ENCODE data around the gene FAAP20. TPM values are rescaled to one million over a fixed set of nuclear protein-coding genes. Genes with fewer than 3 reads are reported as not detected.

Gene FAAP20
- polyA plus RNA-seq, 1 donor from 2014 or later, result 45.3 TPM

DNA sequence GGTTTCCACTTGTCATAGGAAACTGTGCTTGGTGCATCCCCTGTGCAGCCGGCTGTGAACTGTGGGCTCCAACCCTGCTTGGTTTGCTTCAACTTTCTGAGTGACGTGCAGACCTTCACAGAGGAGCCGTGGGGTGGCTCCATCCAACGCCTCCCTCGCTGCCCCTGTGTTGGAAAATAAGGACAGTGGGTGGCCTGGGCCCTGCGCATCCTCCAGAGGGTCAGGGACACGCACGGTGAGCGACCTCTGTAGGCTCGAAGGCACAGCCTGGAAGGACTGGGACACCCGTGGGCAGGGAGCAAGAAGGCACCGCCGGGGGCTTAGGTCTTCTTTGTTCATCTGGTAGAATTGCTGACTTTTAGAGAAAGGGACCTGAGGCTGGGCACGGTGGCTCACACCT, 6.5 kb upstream of the FAAP20 start:
- Histone ChIP-seq H4K20me1 (ENCODE audit: insufficient read depth) (no peaks in the 10 kb centered on the region), H2AFZ (ENCODE audit: low read depth, low read length) (no peak overlapping the region), H3K27ac (ENCODE audit: low read length) (no peak overlapping the region), H3K9ac (ENCODE audit: low read length) (no peak overlapping the region), H3K27me3 (ENCODE audit: insufficient read depth, low read depth, low read length) (no peaks in the 10 kb centered on the region), H3K9me2 (ENCODE audit: insufficient read depth, low read length) (no peaks in the 10 kb centered on the region), H3K36me3 (ENCODE audit: insufficient read depth, low read length) (no peaks in the 10 kb centered on the region), H3K9me3 (ENCODE audit: low read length) (no peaks in the 10 kb centered on the region), H3F3A (ENCODE audit: insufficient read depth, low read length, poor library complexity, severe bottlenecking) (no peaks in the 10 kb centered on the region), H3K4me3 (ENCODE audit: low read length) (no peak overlapping the region), H3K79me2 (replicated peaks; ENCODE audit: insufficient read depth, low read length) (no peaks in the 10 kb centered on the region), H3K4me2 (ENCODE audit: low read length) (no peak overlapping the region)
- TF ChIP-seq TAF1 (IDR thresholded peaks at IDR 0.05; ENCODE audit: low read depth) (no peak), REST (IDR thresholded peaks at IDR 0.05; ENCODE audit: borderline replicate concordance) (no peak), RAD21 (conservative IDR thresholded peaks at IDR 0.05) (no peak), EZH2 (IDR thresholded peaks at IDR 0.05; ENCODE audit: borderline replicate concordance, insufficient read depth, low read length, poor library complexity, severe bottlenecking) (no peak), EP300 (conservative IDR thresholded peaks at IDR 0.05; ENCODE audit: poor library complexity, severe bottlenecking) (no peak), SMC3 (conservative IDR thresholded peaks at IDR 0.05; ENCODE audit: poor library complexity) (no peak), MXI1 (conservative IDR thresholded peaks at IDR 0.05; ENCODE audit: poor library complexity, severe bottlenecking) (no peak), POLR2AphosphoS5 (IDR thresholded peaks at IDR 0.05) (no peak)
- TF ChIP-seq, protein P1, sequence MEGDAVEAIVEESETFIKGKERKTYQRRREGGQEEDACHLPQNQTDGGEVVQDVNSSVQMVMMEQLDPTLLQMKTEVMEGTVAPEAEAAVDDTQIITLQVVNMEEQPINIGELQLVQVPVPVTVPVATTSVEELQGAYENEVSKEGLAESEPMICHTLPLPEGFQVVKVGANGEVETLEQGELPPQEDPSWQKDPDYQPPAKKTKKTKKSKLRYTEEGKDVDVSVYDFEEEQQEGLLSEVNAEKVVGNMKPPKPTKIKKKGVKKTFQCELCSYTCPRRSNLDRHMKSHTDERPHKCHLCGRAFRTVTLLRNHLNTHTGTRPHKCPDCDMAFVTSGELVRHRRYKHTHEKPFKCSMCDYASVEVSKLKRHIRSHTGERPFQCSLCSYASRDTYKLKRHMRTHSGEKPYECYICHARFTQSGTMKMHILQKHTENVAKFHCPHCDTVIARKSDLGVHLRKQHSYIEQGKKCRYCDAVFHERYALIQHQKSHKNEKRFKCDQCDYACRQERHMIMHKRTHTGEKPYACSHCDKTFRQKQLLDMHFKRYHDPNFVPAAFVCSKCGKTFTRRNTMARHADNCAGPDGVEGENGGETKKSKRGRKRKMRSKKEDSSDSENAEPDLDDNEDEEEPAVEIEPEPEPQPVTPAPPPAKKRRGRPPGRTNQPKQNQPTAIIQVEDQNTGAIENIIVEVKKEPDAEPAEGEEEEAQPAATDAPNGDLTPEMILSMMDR (IDR thresholded peaks at IDR 0.05; ENCODE audit: poor library complexity, severe bottlenecking), result no peak

- H3K9me2 ChIP-seq (ENCODE audit: insufficient read depth, low read length), result no peaks in the 10 kb centered on the region
- H3K79me2 ChIP-seq (replicated peaks; ENCODE audit: insufficient read depth, low read length), result no peaks in the 10 kb centered on the region
- no peaks in the 10 kb centered on the region for H3F3A ChIP-seq (ENCODE audit: insufficient read depth, low read length, poor library complexity, severe bottlenecking)
- H3K27me3 ChIP-seq (ENCODE audit: insufficient read depth, low read depth, low read length), result no peaks in the 10 kb centered on the region
- TF ChIP-seq MXI1 (conservative IDR thresholded peaks at IDR 0.05; ENCODE audit: poor library complexity, severe bottlenecking) (no peak), EZH2 (IDR thresholded peaks at IDR 0.05; ENCODE audit: borderline replicate concordance, insufficient read depth, low read length, poor library complexity, severe bottlenecking) (no peak), EP300 (conservative IDR thresholded peaks at IDR 0.05; ENCODE audit: poor library complexity, severe bottlenecking) (no peak), RAD21 (conservative IDR thresholded peaks at IDR 0.05) (no peak), SMC3 (conservative IDR thresholded peaks at IDR 0.05; ENCODE audit: poor library complexity) (no peak), REST (IDR thresholded peaks at IDR 0.05; ENCODE audit: borderline replicate concordance) (no peak)
- no peak overlapping the region for H3K4me3 ChIP-seq (ENCODE audit: low read length)
- H3K4me2 ChIP-seq (ENCODE audit: low read length), result no peak overlapping the region
- H2AFZ ChIP-seq (ENCODE audit: low read depth, low read length), result no peak overlapping the region
- no peak overlapping the region for H3K9ac ChIP-seq (ENCODE audit: low read length)
- no peaks in the 10 kb centered on the region for H4K20me1 ChIP-seq (ENCODE audit: insufficient read depth)
- no peaks in the 10 kb centered on the region for H3K36me3 ChIP-seq (ENCODE audit: insufficient read depth, low read length)
- H3K27ac ChIP-seq (ENCODE audit: low read length), result no peak overlapping the region
- no peaks in the 10 kb centered on the region for H3K9me3 ChIP-seq (ENCODE audit: low read length)
Observed at GRCh38 chr1:2200308-2200943, 5.9 kb upstream of the FAAP20 start.
